Posterior cingulate gyrus (tissue), 11 donors: ENCODE data around the gene KRT36.

Experiments
- DNase-seq, 10 donors: peaks; one replicate each; pipeline versions ENCODE4 v3.0.0 to v3.0.0-alpha.2; 2020 to 2021; ENCODE audit warnings: mixed read lengths in 3 of 10
- intact Hi-C: fragments of 100-400 bp; cut with DNase I; formaldehyde crosslinking; loops from one replicate; pipeline ENCODE4 v1.15.1; 2023

KRT36 gene

DNA sequence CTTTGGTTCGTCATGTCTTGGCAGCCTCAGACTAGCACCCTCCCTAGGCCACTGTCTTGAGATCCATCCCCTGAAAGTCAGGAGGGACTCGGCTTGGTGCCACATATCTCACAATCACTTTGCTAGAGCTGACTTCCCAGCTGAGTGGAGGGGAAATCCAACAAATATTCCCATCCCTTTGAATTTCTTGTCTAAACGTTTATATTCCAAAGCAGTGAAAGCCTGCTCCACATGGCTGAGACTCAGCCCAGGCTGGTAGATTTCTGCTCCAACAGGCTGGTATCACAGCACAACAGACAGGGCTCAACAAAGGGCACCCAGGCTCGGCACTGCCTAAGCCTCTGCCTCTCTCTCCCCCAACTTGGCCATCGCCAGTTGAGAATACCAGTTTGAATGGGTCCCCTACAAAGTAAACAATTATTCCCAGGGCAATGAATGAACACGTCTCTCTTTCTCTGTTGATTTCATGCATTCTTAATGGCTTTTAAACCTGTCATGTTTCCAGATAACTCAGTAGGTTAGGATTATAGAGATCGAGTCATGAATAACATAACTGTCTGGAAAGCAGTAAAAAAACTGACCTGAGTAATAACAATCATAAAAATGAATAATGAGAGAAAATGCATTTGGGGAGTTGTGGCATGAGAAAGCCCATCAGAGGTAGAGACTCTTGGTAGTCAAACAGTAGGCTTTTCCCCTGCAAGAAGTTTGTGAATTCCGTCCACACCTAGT, 14.7 kb upstream of the KRT36 start:
- intact Hi-C loops, result no loop called here
- DNase-seq, result no peak

GRCh38 chr17:41503202-41503601, 13.5 kb upstream of the KRT36 start:
- intact Hi-C loops, result no loop called here
- no peak for DNase-seq

DNA sequence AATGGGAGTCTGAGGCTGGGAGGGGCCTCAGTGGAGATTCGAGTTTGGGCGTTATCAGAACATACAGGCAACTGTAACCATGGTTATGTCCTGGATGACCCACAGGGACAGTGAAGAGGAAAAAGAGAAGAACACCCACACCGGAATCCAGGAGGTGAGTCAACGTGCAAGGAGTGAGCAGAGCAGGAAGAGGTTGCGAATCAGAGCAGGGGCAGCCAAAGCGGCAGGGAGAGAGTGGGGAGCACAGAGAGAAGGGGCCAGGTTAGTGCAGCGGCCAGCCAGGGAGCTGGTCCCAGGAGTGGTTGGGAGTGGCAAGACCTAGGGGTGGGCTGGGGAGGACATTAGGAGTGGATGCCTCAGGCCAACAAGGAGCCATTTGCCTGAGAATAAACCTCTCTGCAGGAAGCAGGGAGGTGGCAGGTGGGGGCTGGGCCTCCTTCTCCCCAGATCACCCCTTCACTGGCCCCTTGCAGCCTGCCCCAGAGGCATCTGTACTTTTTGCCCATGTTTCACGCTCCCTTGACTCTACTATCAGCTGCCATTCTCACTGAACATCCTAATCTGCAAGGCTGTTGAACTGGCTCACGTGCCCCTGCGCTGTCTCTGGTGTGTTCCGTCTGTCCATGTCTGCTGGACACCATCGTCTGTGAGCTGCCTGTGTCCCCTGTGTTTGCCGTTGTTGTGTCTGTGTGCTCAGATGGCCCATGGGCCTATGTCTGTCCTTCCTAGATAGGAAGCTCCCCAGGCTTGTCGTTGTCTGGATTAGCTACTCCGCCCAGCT, 10.6 kb upstream of the KRT36 start:
- intact Hi-C loops, result no loop called here
- no peak for DNase-seq

DNA sequence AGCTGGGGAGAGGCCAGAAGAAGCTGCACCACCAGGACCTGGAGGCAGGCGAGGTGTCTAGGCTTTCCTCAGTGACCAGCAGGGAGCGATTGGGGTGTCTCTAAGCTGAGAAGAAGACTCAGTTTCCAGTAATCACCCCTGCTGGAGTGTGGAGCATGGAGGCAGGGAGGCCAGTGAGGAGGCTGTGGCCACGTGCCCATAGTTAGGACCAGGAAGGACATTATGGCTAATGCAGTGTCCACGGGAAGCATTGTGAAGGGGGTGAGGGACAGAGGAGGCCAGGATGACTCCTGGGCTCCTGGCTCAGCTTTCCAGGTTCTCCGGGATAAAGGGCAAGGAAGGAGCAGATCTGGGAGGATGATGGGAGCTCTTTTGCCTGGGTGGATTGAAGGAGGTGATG, 10.0 kb upstream of the KRT36 start:
- intact Hi-C loops, result no loop called here

GRCh38 chr17:41498276-41498675, 8.6 kb upstream of the KRT36 start:
- DNase-seq, result no peak
- intact Hi-C loops, result no loop called here

More for the DNA sequence above, 10.0 kb upstream of the KRT36 start:
- no peak for DNase-seq

DNA sequence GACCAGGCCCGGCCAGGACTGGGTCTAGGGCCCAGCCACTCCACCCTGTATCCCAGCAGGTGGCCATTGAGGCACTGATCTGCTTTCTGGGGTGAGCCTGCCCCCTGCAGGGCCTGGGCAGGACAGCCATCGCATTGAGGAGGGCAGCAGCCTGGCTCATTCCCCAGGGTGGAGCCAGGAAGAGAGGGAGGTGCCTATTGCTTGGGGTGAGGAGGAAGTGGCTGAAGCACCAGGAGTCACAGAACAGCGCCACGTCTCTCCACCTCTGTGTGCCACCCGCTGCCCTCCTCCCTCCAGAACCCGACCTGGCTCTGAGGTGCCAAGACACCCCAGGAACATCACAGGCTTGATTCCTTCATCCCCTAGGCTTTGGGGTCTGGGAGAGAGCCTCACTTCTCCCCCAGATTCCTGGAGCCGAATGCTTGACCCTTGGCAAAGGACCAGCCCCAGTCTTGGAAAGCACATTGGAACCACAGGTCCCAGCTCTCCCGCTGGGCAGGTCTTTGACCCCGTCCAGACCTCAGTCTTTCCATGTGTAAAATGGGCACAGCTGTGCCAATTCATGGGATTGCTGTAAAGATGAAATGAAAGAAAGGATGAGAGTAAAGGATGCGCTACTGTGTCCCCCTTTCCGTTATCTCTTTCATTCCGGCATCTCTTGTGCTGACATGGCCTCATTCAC, 7.2 kb upstream of the KRT36 start:
- DNase-seq, result peak in 4 of 10 donors; percentile 14 to 34 (median 20)
- intact Hi-C loops, result no loop called here

DNA sequence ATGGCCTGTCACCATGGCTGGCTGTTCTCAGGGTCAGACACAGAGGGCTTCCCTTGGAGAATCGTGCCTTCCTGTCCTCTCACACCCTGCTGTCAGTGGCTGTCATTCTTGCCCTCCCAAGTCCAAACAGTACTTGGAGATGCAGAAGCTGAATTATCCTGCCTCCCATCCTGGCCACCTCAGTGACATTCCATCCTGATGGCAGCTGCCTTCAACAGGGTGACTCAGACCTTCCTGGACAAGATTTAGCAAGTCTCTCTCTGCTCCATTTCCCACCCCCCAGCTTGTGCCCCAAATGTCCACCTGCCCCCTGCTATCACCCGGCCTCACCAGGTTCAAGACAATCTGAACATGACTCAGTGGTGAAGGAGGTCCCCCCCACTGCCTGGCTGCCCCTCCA, 4.8 kb upstream of the KRT36 start:
- DNase-seq, result peak in 1 of 10 donors; percentile 49
- intact Hi-C loops, result no loop called here

GRCh38 chr17:41492771-41493170, 3.1 kb upstream of the KRT36 start:
- intact Hi-C loops, result no loop called here
- DNase-seq, result peak in 1 of 10 donors; percentile 29

GRCh38 chr17:41492351-41492750, 2.6 kb upstream of the KRT36 start:
- intact Hi-C loops, result no loop called here
- DNase-seq, result peak in 1 of 10 donors; percentile 33

- intact Hi-C loops, result no loop called here
- peak in 1 of 10 donors; percentile 27 for DNase-seq
Observed at GRCh38 chr17:41491476-41491875, 1.8 kb upstream of the KRT36 start.

- DNase-seq, result peak in 1 of 10 donors; percentile 5
- intact Hi-C loops, result no loop called here
Observed at GRCh38 chr17:41490000-41490990, 585 bp upstream of the KRT36 start.

DNA sequence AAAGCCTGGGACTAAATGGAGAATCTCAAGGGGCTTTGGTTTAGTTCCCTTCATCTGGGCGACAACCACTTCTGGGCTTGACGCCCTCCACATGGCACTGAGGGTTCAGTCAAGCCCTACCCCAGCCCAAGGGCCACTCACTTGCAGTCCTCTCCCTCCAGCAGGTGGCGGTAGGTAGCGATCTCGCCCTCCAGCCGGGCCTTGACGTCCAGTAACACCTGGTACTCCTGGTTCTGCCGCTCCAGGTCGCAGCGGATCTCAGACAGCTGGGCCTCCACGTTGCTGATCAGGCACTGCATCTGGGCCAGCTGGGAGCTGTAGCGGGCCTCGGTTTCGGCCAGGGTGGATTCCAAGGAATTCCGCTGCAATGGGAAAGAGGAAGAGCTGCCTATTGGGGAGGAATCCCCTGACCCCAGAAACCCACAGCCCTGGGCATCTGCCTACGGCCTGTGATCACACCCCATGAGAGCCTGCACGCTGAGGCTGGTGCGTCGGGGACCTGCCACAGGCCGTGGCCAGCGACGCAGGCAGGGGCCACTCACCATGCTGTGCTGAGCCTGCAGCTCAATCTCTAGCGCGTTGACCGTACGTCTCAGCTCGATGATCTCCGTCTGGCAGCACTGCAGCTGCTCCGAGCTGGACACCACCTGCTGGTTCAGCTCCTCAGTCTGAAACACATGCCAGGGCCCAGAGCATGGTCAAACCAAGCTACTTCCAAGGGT, 2.7 kb downstream of the KRT36 start:
- peak in 2 of 10 donors; percentile 25 to 79 for DNase-seq
- intact Hi-C loops, result no loop called here

DNA sequence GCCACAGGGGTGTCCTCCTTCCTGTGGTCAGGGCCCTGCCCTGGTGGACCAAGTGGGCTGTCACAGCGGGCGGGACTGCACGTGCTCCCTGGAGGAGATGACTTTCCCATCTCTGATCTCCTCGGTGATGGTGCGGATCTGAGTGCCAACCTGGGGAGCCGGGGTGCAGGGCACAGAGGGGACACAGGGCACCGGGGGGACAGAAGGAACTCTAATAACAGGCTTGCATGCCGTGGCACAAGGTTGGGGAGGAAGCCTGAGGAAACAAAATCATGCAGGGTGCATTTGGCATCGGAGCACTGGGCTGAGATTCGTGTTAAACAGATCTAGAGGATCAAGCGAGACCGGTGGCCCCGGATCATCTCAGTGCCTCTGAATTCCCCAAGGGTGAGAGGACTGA, 3.4 kb downstream of the KRT36 start:
- peak in 2 of 10 donors; percentile 52 to 67 for DNase-seq
- intact Hi-C loops, result no loop called here

- intact Hi-C loops, result no loop called here
Observed at GRCh38 chr17:41484920-41485904, 4.5 kb downstream of the KRT36 start.

DNA sequence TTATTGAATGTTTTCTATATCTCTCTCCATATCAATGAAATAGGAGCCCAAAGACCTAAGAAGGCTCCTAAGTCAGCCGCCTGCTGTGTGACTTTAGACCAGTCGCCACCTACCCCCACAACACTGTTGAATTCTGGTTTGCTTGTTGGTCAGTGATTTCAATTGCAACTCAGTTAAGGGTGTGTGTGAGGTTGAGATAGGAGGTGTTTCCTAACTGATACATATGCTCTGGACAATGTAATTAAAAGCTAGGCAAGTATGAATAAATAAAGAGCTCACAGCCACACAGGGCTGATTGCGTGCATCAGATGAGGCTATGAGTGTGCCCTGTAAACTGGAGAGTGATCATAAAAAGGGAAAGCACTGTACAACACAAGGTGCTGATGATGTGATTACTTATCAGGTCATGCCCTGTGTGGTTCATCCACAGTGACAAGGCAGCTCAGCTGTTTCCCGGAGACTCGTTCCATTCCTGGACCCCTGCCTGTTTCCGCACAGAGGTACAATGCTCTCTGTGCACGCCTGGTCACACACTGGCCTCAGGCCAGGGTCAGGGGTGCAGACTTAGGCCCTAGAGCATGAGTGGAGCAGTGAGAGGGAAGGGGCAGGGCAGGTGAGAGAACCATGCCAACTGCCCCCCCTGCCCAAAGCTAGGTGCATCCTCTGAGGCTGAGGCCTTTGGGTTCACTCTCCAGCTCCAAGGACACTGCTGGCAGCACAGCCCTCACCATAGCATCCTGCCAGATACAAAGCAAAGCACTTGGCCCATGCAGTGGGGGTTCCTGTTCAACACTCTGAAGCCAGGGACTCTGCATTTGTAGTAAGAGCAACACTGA, 5.5 kb downstream of the KRT36 start:
- intact Hi-C loops, result no loop called here
- DNase-seq, result peak in 1 of 10 donors; percentile 63

More at GRCh38 chr17:41484920-41485904, 4.5 kb downstream of the KRT36 start:
- peak in 2 of 10 donors; percentile 28 to 55 for DNase-seq

DNA sequence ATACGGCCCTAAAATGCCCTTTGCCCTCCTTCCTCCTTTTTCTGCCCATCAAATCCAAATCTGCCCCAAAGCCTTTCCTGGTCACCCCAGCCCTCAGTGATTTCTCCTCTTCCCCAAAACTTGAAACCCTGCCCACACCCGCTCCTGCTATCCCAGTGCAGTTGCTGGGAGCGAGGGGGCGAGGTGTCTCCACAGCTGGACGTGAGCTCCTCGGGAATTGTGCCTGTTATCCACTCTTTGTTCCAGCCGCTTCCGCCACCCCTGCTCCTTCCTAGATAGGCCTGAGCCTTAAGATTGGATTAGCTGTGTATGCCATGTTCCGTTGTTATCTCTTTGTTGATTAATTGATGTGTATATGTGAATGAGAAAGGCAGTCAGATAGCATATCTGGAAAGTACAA, 6.2 kb downstream of the KRT36 start:
- intact Hi-C loops, result no loop called here
- DNase-seq, result peak in 1 of 10 donors; percentile 37

DNA sequence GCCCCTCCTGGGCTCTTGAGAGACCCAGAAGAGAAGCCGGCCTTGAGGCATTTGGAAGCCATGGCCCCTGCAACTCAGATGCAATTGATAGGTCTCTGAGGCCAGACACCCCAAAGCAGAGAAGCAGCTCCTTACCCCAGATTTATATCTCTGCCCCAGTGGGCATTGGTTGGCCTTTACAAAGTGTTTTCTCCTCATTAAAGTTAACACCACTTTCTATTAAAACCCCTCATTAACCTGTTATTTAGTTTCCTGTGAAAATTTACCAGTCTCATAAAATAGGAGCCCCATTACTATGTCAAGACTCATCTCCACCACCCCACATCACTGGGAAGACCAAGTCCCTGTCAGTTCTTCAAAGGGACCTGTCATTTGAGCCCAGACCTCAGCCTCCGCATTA, 8.7 kb downstream of the KRT36 start, which contains the start of gene KRT35:
Gene KRT35 (minus strand): TSS at position 116 of the 400 bp plus-strand sequence. CDS start 54 bp downstream, at position 62.
- no peak for DNase-seq
- intact Hi-C loops, result no loop called here
